Spinal cord (tissue), 10 donors: ENCODE results near the gene ARHGAP18. TPM values are rescaled to one million over a fixed set of nuclear protein-coding genes. Genes with fewer than 3 reads are reported as not detected.

Source experiments
- DNase-seq, 6 donors: peaks; one replicate each; pipeline versions ENCODE4 v3.0.0 to v3.0.0-alpha.2; 2013 to 2015; ENCODE audit warnings: low spot score in 6 of 6, low read depth in 4 of 6
- H3K27ac ChIP-seq: one replicate; pipeline ENCODE4 v1.5.1; 2013; ENCODE audit warnings: low read depth, low read length, control low read depth
- H3K27me3 ChIP-seq: one replicate; pipeline ENCODE4 v1.6.1; 2013; ENCODE audit warnings: low read length; ENCODE audit not compliant: control insufficient read depth, insufficient read depth
- H3K36me3 ChIP-seq: one replicate; pipeline ENCODE4 v1.6.1; 2013; ENCODE audit warnings: low read length; ENCODE audit not compliant: control insufficient read depth, insufficient read depth
- H3K4me1 ChIP-seq: one replicate; pipeline ENCODE4 v1.6.1; 2013; ENCODE audit warnings: low read length; ENCODE audit not compliant: control insufficient read depth, insufficient read depth
- H3K4me3 ChIP-seq: one replicate; pipeline ENCODE4 v1.5.1; 2013; ENCODE audit warnings: low read depth, low read length, control low read depth
- H3K9me3 ChIP-seq: one replicate; pipeline ENCODE4 v1.6.1; 2013; ENCODE audit warnings: low read length; ENCODE audit not compliant: control insufficient read depth, insufficient read depth
- WGBS: methylation state at CpG from one replicate; pipeline ENCODE4 v1.1.5; 2013; ENCODE audit warnings: missing lambda C conversion rate; ENCODE audit not compliant: insufficient coverage; 5-methylcytosine and 5-hydroxymethylcytosine counted together
- polyA plus RNA-seq, 2 donors: library from polyadenylated mRNA; unstranded; fragments of 120-200 nt; gene quantifications; one replicate each; pipeline ENCODE4 v1.2.1, GENCODE V29; 2013; ENCODE audit not compliant: insufficient read length in 2 of 2
- total RNA-seq, 2 donors: library from RNA; depleted of rRNA in 1 of 2; stranded (reverse); fragments of 120-200 nt in 1 of 2; fragments of >200 nt in 1 of 2; gene quantifications; one replicate each; pipeline versions ENCODE4 v1.2.3 to v1.2.4, GENCODE V29; 2013 to 2014
- donor health status: healthy.

Gene ARHGAP18
- total and polyA plus RNA-seq, 4 donors: 8.0 to 18.6 (median 13.9) TPM

GRCh38 chr6:129684903-129685661, 24.9 kb downstream of the ARHGAP18 start:
- WGBS: 95% methylated on average over 4 of the region's 8 CpGs
- H3K27ac ChIP-seq: no peak overlapping the region
- no peak for DNase-seq

GRCh38 chr6:129684323-129684884, 25.6 kb downstream of the ARHGAP18 start:
- Histone ChIP-seq H3K4me1 (peaks cover 5% of the 10 kb centered on the region), H3K27me3 (no peaks in the 10 kb centered on the region), H3K36me3 (no peaks in the 10 kb centered on the region), H3K27ac (no peak overlapping the region), H3K9me3 (no peaks in the 10 kb centered on the region), H3K4me3 (no peak overlapping the region)
- WGBS: 79% methylated on average over 4 of the region's 6 CpGs
- no peak for DNase-seq

More at GRCh38 chr6:129684903-129685661, 24.9 kb downstream of the ARHGAP18 start:
- no peak overlapping the region for H3K4me3 ChIP-seq
- no peaks in the 10 kb centered on the region for H3K27me3 ChIP-seq
- H3K9me3 ChIP-seq: no peaks in the 10 kb centered on the region
- H3K36me3 ChIP-seq: no peaks in the 10 kb centered on the region
- peaks cover 5% of the 10 kb centered on the region for H3K4me1 ChIP-seq

- no peak for DNase-seq
- Histone ChIP-seq H3K27me3 (no peaks in the 10 kb centered on the region), H3K4me3 (no peak overlapping the region), H3K9me3 (no peaks in the 10 kb centered on the region), H3K4me1 (peaks cover 5% of the 10 kb centered on the region), H3K36me3 (no peaks in the 10 kb centered on the region), H3K27ac (peak overlapping the region; percentile 19)
- WGBS: 91% methylated on average over 6 of the region's 9 CpGs
Measured at GRCh38 chr6:129683601-129684322, 26.2 kb downstream of the ARHGAP18 start.

- Histone ChIP-seq H3K27me3 (no peaks in the 10 kb centered on the region), H3K4me1 (peaks cover 5% of the 10 kb centered on the region), H3K36me3 (no peaks in the 10 kb centered on the region), H3K4me3 (no peak overlapping the region), H3K9me3 (no peaks in the 10 kb centered on the region), H3K27ac (no peak overlapping the region)
- peak in 1 of 6 donors; percentile 65 for DNase-seq
- no CpG with 5 or more reads among the region's 2 CpGs for WGBS
Measured at GRCh38 chr6:129681913-129682205, 28.1 kb downstream of the ARHGAP18 start.

GRCh38 chr6:129680633-129681032, 29.3 kb downstream of the ARHGAP18 start:
- Histone ChIP-seq H3K4me3 (no peak overlapping the region), H3K27ac (no peak overlapping the region), H3K36me3 (no peaks in the 10 kb centered on the region), H3K9me3 (no peaks in the 10 kb centered on the region), H3K27me3 (no peaks in the 10 kb centered on the region), H3K4me1 (no peaks in the 10 kb centered on the region)
- 86% methylated on average over 2 of the region's 4 CpGs for WGBS
- DNase-seq: no peak

- Histone ChIP-seq H3K27ac (no peak overlapping the region), H3K4me3 (no peak overlapping the region), H3K9me3 (no peaks in the 10 kb centered on the region), H3K4me1 (no peaks in the 10 kb centered on the region), H3K27me3 (no peaks in the 10 kb centered on the region), H3K36me3 (no peaks in the 10 kb centered on the region)
- 78% methylated on average over 3 of the region's 3 CpGs for WGBS
- DNase-seq: no peak
Measured at GRCh38 chr6:129679758-129680157, 30.2 kb downstream of the ARHGAP18 start.

- Histone ChIP-seq H3K27ac (no peak overlapping the region), H3K9me3 (no peaks in the 10 kb centered on the region), H3K4me3 (no peak overlapping the region), H3K4me1 (no peaks in the 10 kb centered on the region), H3K27me3 (no peaks in the 10 kb centered on the region), H3K36me3 (no peaks in the 10 kb centered on the region)
- WGBS: no CpG with 5 or more reads among the region's 3 CpGs
- DNase-seq: no peak
Measured at GRCh38 chr6:129679275-129679674, 30.7 kb downstream of the ARHGAP18 start.

- Histone ChIP-seq H3K36me3 (no peaks in the 10 kb centered on the region), H3K4me1 (no peaks in the 10 kb centered on the region), H3K27ac (no peak overlapping the region), H3K27me3 (no peaks in the 10 kb centered on the region), H3K9me3 (no peaks in the 10 kb centered on the region), H3K4me3 (no peak overlapping the region)
- WGBS: no CpG with 5 or more reads among the region's 1 CpG
- DNase-seq: no peak
Measured at GRCh38 chr6:129678463-129678862, 31.5 kb downstream of the ARHGAP18 start.

- Histone ChIP-seq H3K4me1 (no peaks in the 10 kb centered on the region), H3K36me3 (no peaks in the 10 kb centered on the region), H3K27me3 (no peaks in the 10 kb centered on the region), H3K27ac (no peak overlapping the region), H3K4me3 (no peak overlapping the region), H3K9me3 (no peaks in the 10 kb centered on the region)
- 83% methylated on average over 1 of the region's 2 CpGs for WGBS
- DNase-seq: no peak
Measured at GRCh38 chr6:129677620-129678325, 32.2 kb downstream of the ARHGAP18 start.
